Stimulated activated CD4-positive, alpha-beta T cell treated with anti-CD3 and anti-CD28 coated beads, Interleukin-12 subunit alpha, Interleukin-12 subunit beta, amount 100 ng/mL, for 4 hours (primary cell): ENCODE data around the gene SF3B3.
"Not testable (repeated sequence)": the region's sequence is repeated elsewhere in the genome, so short reads cannot be mapped to it uniquely, and the experiment has no call there.

ENCODE experiments used
- DNase-seq: peaks from one replicate; pipeline ENCODE4 v3.0.0-alpha.2; 2020

SF3B3 gene

GRCh38 chr16:70512456-70512855 is 11.2 kb upstream of the SF3B3 start:
- DNase-seq = no peak

DNA sequence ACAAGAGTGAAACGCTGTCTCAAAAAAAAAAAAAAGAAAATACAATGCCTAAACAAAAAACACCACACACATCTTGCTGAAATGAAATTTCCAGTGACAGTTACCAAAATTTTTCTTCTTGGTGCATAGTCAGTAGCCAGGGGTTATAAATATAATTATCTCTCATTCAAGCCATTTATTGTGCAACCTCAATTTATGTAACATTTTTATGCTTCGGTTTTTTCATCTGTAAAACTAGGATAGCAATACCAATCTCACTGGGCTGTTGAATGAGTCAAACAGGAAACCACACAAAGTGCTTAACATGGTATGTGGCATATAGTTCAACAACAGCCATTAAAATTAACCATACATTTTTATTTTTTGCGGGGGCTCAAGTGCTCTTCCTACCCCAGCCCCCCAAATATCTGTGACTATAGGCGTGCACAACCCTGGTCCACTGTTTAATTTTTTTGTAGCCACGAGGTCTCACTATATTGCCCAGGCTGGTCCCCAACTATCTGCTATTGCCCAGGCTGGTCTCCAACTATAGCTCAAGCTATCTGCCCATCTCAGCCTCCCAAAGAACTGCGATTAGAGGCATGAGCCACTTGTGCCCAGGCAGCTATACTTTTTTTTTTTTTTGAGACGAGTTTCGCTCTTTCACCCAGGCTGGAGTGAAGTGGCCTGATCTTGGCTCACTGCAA is 2.9 kb upstream of the SF3B3 start:
- DNase-seq = no peak

GRCh38 chr16:70522216-70523075 is 1.2 kb upstream of the SF3B3 start:
- DNase-seq = no peak

DNA sequence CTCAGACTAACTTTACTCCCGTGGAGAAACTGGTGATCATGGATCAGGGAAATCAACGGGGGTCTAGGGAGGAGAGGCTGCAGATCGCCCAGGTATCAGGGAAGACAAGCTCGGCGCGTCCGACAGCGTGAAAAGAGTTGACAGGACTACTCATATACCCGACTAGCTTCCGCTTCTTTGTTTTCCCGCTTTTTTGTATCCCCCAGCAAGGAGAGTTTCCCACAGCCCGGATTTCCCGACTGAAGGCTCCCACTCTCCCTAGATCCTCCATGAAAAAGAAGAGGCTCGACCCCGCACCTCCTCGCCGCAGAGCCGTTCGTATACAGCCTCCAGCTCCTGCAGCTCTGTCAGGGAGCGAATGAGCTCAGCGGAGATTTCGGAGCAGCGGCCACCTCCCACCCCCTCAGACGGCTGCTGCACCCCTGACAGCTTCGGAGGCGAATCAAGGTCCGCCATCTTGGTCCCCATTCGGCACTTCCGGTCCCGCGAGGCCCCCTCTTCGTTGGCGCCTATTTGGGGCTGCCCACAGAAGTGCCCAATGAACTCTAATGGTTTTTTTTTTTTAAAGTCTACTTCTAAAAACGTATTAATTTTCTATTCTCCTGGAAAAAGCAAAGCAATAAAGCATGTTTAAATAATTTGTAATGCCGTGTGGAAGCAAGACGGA is 407 bp upstream of the SF3B3 start, which contains the start of gene COG4:
Gene COG4, minus strand, starts transcription at position 479 of the 667 bp plus-strand sequence. Its CDS starts 11 bp downstream, at position 468.
- peak; percentile 88 for DNase-seq

DNA sequence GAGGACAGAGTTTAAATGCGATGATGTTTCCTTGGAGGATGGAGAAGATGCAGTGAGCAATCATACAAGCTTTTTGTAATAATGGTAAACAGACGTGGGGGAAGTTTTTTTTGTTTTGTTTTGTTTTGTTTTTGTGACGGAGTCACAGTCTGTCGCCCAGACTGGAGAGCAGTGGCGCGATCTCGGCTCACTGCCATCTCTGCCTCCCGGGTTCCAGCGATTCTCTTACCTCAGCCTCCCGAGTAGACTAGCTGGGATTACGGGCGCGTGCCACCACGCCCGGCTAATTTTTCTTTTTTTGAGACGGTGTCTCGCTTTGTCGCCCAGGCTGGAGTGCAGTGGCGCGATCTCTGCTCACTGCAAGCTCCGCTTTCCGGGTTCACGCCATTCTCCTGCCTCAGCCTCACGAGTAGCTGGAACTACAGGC is 796 bp downstream of the SF3B3 start:
- peak; percentile 13 for DNase-seq

GRCh38 chr16:70526403-70526802 is 2.8 kb downstream of the SF3B3 start:
- DNase-seq = no peak

GRCh38 chr16:70527315-70527996 is 3.8 kb downstream of the SF3B3 start:
- no peak for DNase-seq

- DNase-seq = no peak
Observed at GRCh38 chr16:70529051-70529777, 5.6 kb downstream of the SF3B3 start.

DNA sequence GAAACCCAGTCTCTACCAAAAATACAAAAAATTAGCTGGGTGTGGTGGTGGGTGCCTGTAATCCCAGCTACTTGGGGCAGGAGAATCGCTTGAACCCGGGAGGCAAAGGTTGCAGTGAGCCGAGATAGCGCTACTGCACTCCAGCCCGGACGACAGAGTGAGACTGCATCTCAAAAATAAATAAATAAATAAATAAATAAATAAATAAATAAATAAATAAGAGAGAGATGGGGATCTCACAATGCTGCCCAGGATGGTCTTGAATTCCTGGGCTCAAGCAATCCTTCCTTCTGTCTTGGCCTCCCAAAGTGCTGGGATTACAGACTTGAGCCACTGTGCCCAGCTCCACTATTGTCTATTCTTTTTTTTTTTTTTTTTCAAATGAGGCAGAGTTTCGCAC is 6.3 kb downstream of the SF3B3 start:
- not testable (repeated sequence) for DNase-seq

GRCh38 chr16:70534971-70535370 is 11.4 kb downstream of the SF3B3 start:
- no peak for DNase-seq

GRCh38 chr16:70540994-70541393 is 17.4 kb downstream of the SF3B3 start:
- DNase-seq = no peak

DNA sequence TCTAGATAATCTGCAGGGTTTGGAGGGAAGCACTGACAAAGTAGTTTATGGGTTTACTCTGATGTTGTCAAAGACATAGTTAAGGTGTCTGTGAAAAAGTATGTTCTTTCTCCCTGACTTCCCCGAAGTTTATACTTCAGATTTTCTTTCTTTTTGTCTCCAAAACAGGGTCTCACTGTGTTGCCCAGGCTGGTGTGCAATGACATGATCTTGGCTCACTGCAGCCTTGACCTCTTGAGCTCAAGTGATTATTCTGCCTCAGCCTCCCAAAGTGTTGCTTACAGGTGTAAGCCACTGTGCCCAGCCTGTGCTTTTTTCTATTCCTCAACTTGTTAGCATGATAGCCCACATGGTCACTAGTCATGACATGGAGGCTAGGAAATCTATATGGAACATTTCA is 20.9 kb downstream of the SF3B3 start:
- DNase-seq = no peak

GRCh38 chr16:70548936-70549335 is 25.3 kb downstream of the SF3B3 start:
- no peak for DNase-seq

GRCh38 chr16:70550082-70550481 is 26.5 kb downstream of the SF3B3 start:
- DNase-seq = no peak

DNA sequence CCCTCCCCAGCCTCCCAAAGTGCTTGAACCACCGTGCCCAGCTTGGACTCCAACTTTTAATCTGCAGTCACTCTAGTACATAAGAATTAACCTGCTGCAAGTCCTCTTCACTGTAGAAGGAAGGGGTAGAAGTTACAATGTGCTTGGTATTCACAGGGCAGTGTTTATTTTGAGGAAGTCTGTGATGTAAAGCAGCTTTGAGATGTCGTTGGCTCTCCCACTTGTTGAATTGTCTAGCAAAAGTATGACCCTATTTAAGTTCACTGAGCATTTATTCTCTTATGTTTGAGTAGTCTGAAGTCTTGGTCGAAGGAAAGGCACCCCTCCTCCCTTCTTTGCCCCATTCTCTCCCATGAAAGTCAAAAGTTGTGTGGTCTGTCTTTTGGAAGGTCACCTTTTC is 28.2 kb downstream of the SF3B3 start:
- DNase-seq = no peak

DNA sequence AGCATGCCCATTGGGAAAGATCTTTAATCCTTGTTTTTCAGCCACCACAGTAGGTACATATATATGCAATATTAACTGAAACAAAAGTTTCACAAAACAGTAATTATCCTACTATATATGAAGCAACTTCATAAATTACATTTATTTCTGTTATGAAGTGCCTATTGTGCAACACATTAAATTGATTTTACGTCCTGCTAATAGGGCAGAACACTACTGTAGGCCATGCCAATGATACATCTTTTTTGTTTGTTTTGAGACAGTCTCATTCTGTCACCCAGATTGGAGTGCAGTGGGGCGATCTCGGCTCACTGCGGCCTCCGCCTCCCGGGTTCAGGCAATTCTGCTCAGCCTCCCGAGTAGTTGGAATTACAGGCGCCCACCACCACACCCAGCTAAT is 29.1 kb downstream of the SF3B3 start:
- DNase-seq = no peak

DNA sequence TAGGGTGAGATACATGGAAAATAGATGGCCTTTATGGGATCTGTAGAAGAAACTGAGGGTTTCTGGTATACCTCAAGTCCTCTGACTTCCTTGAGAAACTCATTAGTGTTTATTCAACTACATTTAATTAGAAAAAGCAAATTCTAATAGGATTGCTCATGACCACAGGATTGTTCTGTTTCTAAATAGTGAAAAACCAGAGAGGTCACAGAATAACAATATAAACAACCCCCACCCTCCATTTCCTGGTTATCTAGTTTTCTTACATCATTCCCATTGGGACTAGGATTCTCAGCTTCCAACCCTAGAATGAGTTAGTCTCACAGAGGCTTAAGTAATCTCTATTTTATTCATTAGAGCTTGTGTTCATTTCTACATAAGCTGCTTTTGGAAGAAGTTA is 30.0 kb downstream of the SF3B3 start:
- no peak for DNase-seq

DNA sequence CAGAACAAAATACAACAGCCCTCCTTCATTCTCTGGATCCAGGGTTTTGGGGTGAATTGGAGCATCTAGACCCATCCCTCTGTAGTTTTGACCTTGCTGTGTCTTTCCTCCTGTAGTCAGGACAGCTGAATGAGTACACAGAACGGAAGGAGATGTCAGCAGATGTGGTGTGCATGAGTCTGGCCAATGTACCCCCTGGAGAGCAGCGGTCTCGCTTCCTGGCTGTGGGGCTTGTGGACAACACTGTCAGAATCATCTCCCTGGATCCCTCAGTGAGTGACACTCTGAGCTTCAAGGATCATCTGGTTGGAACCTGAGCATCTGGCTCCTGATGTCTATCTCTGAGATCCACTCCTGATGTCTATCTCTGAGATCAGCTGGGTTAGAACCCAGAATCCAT is 32.4 kb downstream of the SF3B3 start:
- no peak for DNase-seq

DNA sequence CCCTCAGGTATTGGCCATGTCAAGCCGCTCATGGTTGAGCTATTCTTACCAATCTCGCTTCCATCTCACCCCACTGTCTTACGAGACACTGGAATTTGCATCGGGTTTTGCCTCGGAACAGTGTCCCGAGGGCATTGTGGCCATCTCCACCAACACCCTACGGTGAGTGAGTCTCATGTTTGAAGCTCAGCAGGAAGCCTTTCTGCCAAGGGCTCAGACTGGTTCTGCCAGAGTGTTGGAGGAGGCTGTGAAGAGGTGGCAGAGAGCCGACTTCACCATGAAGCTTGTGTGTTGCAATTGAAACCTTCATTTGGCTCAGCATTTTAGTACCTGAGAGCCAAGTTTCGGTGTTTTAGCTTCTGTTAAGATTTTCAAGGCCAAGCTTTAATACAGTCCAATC is 38.0 kb downstream of the SF3B3 start:
- DNase-seq = no peak

DNA sequence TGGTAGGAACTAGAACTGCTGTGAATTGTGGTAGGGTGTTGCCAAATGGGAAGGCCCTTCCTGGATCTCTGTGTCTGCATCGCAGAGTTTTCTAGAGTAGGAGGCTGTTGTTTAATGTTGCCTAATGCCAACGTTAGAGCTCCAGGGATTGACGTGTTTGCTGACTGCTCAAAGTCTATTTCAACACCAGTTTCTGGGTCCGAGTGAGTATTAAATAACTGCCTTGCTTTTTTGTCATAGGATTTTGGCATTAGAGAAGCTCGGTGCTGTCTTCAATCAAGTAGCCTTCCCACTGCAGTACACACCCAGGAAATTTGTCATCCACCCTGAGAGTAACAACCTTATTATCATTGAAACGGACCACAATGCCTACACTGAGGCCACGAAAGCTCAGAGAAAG is 40.0 kb downstream of the SF3B3 start:
- no peak for DNase-seq

GRCh38 chr16:70565053-70565452 is 41.4 kb downstream of the SF3B3 start:
- DNase-seq = no peak

GRCh38 chr16:70568601-70569237 is 45.1 kb downstream of the SF3B3 start:
- no peak for DNase-seq
